Thyroid gland (tissue), 4 donors: ENCODE measurements around the gene VANGL1.

Experiments
- POLR2A ChIP-seq, 2 donors: fragments of 450-650 bp; IDR thresholded peaks; one replicate each; pipeline ENCODE4 v1.6.1; 2017; ENCODE audit warnings: antibody characterized with exemption in 2 of 2, mild to moderate bottlenecking in 2 of 2, moderate library complexity in 1 of 2
- TF ChIP-seq, protein P1 (sequence below), 6 experiments: fragments of 200-600 bp in 3 of 6; fragments of 450-650 bp in 3 of 6; sonication (generic) in 3 of 6; IDR thresholded peaks; one replicate each; pipeline ENCODE4 v1.5.1; 2016 to 2019; ENCODE audit warnings: antibody characterized with exemption in 6 of 6, mild to moderate bottlenecking in 2 of 6, inconsistent platforms in 1 of 6, moderate library complexity in 1 of 6

DNA sequence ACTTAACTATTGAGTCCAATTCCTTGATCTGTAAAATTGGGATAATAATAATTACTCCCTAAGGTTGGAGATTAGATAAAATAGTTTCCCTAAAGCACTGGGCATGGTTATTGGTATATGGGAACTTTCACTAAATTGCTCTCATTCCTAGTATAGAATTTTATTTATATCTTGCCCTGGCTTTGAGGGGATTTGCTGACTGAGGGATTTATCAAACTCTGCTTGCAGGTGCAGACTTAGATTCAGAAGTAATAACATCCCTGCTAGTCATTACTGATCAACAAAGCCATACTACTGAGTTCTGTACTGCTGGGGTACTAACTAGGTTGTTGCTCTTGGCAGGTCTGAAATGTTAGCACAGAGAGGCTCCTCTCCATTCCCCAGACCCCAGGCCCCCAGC, 84.8 kb downstream of the VANGL1 start:
- TF ChIP-seq POLR2A (IDR thresholded peaks at IDR 0.05) = no peak
- TF ChIP-seq, protein P1, sequence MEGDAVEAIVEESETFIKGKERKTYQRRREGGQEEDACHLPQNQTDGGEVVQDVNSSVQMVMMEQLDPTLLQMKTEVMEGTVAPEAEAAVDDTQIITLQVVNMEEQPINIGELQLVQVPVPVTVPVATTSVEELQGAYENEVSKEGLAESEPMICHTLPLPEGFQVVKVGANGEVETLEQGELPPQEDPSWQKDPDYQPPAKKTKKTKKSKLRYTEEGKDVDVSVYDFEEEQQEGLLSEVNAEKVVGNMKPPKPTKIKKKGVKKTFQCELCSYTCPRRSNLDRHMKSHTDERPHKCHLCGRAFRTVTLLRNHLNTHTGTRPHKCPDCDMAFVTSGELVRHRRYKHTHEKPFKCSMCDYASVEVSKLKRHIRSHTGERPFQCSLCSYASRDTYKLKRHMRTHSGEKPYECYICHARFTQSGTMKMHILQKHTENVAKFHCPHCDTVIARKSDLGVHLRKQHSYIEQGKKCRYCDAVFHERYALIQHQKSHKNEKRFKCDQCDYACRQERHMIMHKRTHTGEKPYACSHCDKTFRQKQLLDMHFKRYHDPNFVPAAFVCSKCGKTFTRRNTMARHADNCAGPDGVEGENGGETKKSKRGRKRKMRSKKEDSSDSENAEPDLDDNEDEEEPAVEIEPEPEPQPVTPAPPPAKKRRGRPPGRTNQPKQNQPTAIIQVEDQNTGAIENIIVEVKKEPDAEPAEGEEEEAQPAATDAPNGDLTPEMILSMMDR (IDR thresholded peaks at IDR 0.05) = no peak
